Loucy (cell line): ENCODE measurements around the gene FOXB2.

Experiments
- H2AFZ ChIP-seq: fragments of 200-600 bp; sonication (generic); 2 replicates; pipeline ENCODE4 v1.6.0; 2016; ENCODE audit warnings: antibody characterized with exemption, mild to moderate bottlenecking, low read length, moderate library complexity
- H3F3A ChIP-seq: fragments of 200-600 bp; 2 replicates; pipeline ENCODE4 v1.6.0; 2016; ENCODE audit warnings: antibody characterized with exemption, low read depth, mild to moderate bottlenecking
- H3K27me3 ChIP-seq: fragments of 200-600 bp; sonication (generic); 2 replicates; pipeline ENCODE4 v1.6.1; 2014; ENCODE audit warnings: low read length, mild to moderate bottlenecking; ENCODE audit not compliant: insufficient read depth, poor library complexity, severe bottlenecking
- H3K36me3 ChIP-seq: fragments of 200-600 bp; sonication (generic); 2 replicates; pipeline ENCODE4 v1.6.1; 2016; ENCODE audit warnings: low read length; ENCODE audit not compliant: insufficient read depth
- H3K4me1 ChIP-seq: fragments of 200-600 bp; sonication (generic); 2 replicates; pipeline ENCODE4 v1.5.1; 2014; ENCODE audit warnings: low read length, mild to moderate bottlenecking; ENCODE audit not compliant: insufficient read depth, poor library complexity, severe bottlenecking
- H3K4me2 ChIP-seq: fragments of 200-600 bp; sonication (generic); 2 replicates; pipeline ENCODE4 v1.6.0; 2014; ENCODE audit warnings: antibody characterized with exemption, low read length, low read depth, mild to moderate bottlenecking; ENCODE audit not compliant: poor library complexity, severe bottlenecking
- H3K4me3 ChIP-seq: fragments of 200-600 bp; sonication (generic); 2 replicates; pipeline ENCODE4 v1.5.1; 2014; ENCODE audit warnings: low read length, mild to moderate bottlenecking, mixed read lengths; ENCODE audit not compliant: poor library complexity, severe bottlenecking
- H3K79me2 ChIP-seq: fragments of 200-600 bp; sonication (generic); 2 replicates; pipeline ENCODE4 v1.6.1; 2014; ENCODE audit warnings: low read length; ENCODE audit not compliant: insufficient read depth
- H3K9ac ChIP-seq: fragments of 200-600 bp; sonication (generic); 2 replicates; pipeline ENCODE4 v1.6.0; 2014; ENCODE audit warnings: mild to moderate bottlenecking, low read depth, low read length, moderate library complexity; ENCODE audit not compliant: poor library complexity, severe bottlenecking
- H3K9me2 ChIP-seq: fragments of 200-600 bp; sonication (generic); replicated peaks from 2 replicates; pipeline ENCODE4 v1.6.1; 2016; ENCODE audit warnings: low read depth, low read length, mixed read lengths
- H3K9me3 ChIP-seq: fragments of 200-600 bp; sonication (generic); 2 replicates; pipeline ENCODE4 v1.6.1; 2014; ENCODE audit warnings: mild to moderate bottlenecking, antibody characterized with exemption, low read length, low read depth; ENCODE audit not compliant: insufficient read depth
- H4K20me1 ChIP-seq: fragments of 200-600 bp; sonication (generic); 2 replicates; pipeline ENCODE4 v1.6.0; 2014; ENCODE audit warnings: antibody characterized with exemption, low read length, mild to moderate bottlenecking; ENCODE audit not compliant: insufficient read depth, poor library complexity, severe bottlenecking
- CTCF ChIP-seq: fragments of 200-600 bp; sonication (generic); conservative IDR thresholded peaks from 2 replicates; pipeline ENCODE4 v1.5.1; 2014; ENCODE audit warnings: mild to moderate bottlenecking, antibody characterized with exemption, low read length
- EZH2phosphoT487 ChIP-seq: fragments of 200-600 bp; IDR thresholded peaks from 2 replicates; pipeline ENCODE4 v1.6.1; 2018; ENCODE audit warnings: antibody characterized with exemption, mild to moderate bottlenecking, moderate library complexity, borderline replicate concordance

The FOXB2 gene

DNA sequence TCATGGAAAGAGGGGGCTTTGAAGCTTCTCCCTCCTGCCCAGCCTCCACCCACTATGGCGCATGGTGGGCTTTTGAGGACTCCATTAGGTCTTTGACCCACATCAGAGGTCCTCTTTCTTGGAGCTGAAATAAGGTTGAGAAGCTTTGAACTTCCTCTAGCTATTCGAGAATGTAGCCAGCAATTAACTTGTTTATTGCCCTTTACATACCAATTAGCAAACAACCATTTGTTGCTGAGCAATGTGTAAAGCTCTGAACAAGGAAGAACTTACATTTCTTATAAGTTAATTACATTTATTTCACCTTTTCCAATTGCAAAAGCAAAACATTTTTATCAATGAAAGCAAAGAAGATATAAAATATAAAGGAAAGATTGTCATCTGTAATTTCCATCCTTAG lies 30.5 kb upstream of the FOXB2 start:
- no peaks in the 10 kb centered on the region for H3K4me1 ChIP-seq
- H3K9me2 ChIP-seq = no peaks in the 10 kb centered on the region
- no peaks in the 10 kb centered on the region for H3K9me3 ChIP-seq
- no peak overlapping the region for H3K9ac ChIP-seq
- no peaks in the 10 kb centered on the region for H3K27me3 ChIP-seq
- H2AFZ ChIP-seq = no peak overlapping the region
- H3K36me3 ChIP-seq = no peaks in the 10 kb centered on the region
- no peaks in the 10 kb centered on the region for H4K20me1 ChIP-seq
- no peak overlapping the region for H3K4me3 ChIP-seq
- no peak overlapping the region for H3K4me2 ChIP-seq
- no peak for TF ChIP-seq CTCF
- no peak for TF ChIP-seq EZH2phosphoT487
- H3F3A ChIP-seq = no peaks in the 10 kb centered on the region
- H3K79me2 ChIP-seq = no peaks in the 10 kb centered on the region

GRCh38 chr9:76989501-76989900 lies 30.0 kb upstream of the FOXB2 start:
- no peak overlapping the region for H3K4me2 ChIP-seq
- H3K4me1 ChIP-seq = no peaks in the 10 kb centered on the region
- H3K36me3 ChIP-seq = no peaks in the 10 kb centered on the region
- TF ChIP-seq EZH2phosphoT487 (no peak), CTCF (no peak)
- H2AFZ ChIP-seq = no peak overlapping the region
- H3K9ac ChIP-seq = no peak overlapping the region
- H3K9me3 ChIP-seq = no peaks in the 10 kb centered on the region
- no peaks in the 10 kb centered on the region for H3K79me2 ChIP-seq
- H3K27me3 ChIP-seq = no peaks in the 10 kb centered on the region
- no peaks in the 10 kb centered on the region for H3K9me2 ChIP-seq
- no peaks in the 10 kb centered on the region for H3F3A ChIP-seq
- H3K4me3 ChIP-seq = no peak overlapping the region
- H4K20me1 ChIP-seq = no peaks in the 10 kb centered on the region

DNA sequence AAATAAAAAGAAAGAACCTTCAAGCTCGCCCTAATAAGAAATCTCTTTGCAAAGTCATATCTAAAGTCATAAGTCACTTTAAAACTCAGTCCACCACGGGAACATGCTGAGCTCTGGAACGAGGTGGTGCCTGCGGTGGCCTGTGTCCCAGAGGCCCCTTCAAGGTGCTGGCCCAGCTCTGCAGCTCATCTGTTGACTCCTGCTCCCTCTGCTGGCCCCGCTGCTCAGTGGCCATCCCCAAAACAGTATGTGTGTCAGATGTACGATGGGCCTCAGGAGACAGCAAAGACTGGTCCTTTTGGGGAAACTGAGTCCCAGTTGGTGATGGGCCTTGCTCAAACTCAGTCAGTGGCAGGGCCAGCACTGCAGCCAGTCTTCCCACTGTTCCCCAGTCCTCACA lies 22.8 kb upstream of the FOXB2 start:
- no peaks in the 10 kb centered on the region for H3K27me3 ChIP-seq
- no peaks in the 10 kb centered on the region for H3K9me3 ChIP-seq
- H3K36me3 ChIP-seq = no peaks in the 10 kb centered on the region
- no peaks in the 10 kb centered on the region for H3F3A ChIP-seq
- no peaks in the 10 kb centered on the region for H3K4me1 ChIP-seq
- no peaks in the 10 kb centered on the region for H3K79me2 ChIP-seq
- no peaks in the 10 kb centered on the region for H3K9me2 ChIP-seq
- no peak overlapping the region for H3K4me2 ChIP-seq
- TF ChIP-seq CTCF (peak; percentile 70), EZH2phosphoT487 (no peak)
- no peak overlapping the region for H3K4me3 ChIP-seq
- no peak overlapping the region for H3K9ac ChIP-seq
- H4K20me1 ChIP-seq = no peaks in the 10 kb centered on the region
- no peak overlapping the region for H2AFZ ChIP-seq
